ENCODE measurements around the gene LRP11.
A peak's percentile ranks its signal among the peaks of the same experiment; 100 is the strongest.
"Not testable (repeated sequence)": the region's sequence is repeated elsewhere in the genome, so short reads cannot be mapped to it uniquely, and the experiment has no call there.

The LRP11 gene

DNA sequence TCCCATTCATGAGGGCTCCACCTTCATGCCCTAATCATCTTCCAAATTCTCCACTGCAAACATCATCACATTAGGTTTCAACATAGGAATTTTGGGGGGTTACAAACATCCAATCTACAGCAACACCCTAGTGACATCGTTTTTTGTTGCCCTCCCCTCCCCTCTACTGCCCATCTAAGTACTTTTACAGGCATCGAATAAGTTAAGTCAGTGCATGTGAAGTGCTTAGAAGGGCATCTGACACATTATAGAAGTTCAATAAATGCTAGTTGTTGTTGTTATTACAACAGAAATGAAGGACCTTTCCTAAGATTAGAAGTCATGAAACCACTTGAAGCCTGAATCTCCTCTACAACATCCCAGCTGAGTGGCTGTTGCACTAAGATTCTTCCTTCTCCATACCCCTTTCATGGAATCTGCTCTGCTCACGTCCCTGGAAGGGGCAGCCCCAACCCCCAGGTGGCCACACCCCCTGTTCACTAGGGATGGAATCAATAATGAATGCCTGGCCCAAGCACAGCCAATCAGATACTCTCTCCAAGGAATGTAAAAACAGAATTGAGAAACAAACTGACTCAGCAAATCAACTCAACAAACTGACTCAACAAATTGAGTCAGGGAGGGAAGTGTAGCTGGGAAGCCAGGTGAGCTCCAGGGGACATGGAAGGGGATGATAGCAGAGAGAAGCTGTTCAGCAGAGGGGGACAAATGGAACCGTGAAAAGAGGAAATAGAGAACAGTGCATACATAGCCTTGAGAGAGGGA is 3.9 kb upstream of the LRP11 start:
- DNase-seq, result no peak

DNA sequence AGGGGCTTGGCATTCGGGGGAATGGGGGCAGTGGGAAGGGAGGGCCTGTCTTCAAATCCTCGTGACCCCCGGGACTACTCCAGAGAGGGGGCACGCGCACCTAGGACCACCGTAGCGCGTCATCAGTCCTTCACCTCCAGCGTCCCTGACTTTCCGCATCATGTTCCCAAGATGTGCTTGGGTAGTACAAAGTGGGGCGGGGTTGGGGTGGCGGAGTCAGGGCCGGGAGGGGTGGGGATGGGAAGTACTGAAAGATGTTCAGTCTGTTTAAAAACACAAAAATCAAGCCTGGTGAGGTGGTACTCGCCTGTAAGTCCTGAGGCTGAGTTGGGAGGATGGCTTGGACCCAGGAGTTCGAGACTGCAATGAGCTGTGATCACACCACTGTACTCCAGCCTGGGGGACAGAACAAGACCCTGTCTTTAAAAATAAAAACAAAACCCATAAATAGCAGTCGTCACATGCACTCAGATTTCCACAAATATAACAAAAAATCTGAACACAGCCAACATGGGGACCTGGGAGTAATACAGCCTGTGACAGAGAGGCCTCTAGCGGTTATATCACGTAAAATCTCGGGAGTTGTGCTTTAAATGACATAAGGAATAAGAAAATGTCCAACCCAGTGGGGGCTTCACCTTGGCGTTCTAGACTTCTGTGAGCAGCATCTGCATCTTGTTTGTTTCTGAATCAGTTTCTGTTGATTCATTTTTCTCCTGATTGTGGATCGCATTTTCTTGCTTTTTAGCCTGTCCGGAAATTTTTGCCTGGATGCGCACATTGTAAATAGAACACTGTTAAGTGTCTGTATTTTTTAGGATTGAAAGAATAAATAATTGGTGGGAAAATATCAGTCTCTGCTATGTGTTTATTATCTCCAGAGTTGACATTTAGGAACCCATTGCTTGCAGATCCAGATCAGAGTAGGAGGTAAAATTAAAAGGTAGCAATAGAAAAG is 698 bp upstream of the LRP11 start:
- DNase-seq, result peak; percentile 5

DNA sequence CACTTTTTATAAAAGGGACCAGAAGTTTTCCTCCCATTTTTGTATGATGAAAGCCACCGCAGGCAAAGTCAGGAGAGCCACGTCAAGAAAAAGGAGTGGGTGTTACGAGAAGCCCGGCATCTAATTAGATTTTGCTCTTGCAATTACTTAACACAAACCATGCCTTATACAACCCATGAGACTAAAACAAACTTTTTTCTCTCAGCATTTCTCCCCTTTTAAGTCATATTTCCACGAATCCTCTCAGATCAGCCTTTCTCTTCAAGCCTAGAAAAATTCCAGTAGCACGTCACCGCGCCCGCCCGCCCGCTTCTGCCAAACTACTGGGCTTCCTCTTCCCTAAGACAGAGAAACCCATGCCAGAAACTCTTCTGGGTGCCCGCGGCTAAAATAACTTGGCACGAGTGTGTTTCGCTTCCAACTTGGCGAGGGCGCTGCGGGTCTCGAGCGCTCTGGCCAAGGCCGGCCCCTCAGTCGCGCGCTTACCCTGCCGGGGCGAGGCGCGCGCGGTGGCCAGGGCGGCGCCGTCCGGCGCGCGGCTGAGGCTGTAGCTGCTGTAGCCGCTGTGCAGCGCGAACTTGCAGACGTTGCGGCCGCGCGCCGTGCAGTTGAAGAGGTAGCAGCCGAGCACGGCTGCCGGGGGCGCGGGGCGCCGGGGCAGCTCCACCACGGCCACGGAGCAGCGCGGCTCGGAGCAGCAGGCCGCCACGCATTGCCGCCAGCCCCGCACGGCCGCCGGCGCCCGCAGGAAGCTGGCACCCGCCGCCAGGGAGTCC is 1.0 kb downstream of the LRP11 start:
- DNase-seq, result peak; percentile 23

DNA sequence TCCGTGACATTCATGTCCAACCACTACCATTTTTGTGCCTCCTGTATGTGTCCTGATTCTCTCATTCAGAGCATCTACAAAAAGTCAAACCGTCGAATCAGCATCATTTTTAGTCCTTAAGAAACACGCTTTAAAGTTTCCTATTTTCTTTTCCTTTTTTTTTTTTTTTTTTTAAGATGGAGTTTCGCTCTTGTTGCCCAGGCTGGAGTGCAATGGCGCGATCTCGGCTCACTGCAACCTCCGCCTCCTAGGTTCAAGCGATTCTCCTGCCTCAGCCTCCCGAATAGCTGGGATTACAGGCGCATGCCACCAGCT is 1.8 kb downstream of the LRP11 start:
- not testable (repeated sequence) for DNase-seq

DNA sequence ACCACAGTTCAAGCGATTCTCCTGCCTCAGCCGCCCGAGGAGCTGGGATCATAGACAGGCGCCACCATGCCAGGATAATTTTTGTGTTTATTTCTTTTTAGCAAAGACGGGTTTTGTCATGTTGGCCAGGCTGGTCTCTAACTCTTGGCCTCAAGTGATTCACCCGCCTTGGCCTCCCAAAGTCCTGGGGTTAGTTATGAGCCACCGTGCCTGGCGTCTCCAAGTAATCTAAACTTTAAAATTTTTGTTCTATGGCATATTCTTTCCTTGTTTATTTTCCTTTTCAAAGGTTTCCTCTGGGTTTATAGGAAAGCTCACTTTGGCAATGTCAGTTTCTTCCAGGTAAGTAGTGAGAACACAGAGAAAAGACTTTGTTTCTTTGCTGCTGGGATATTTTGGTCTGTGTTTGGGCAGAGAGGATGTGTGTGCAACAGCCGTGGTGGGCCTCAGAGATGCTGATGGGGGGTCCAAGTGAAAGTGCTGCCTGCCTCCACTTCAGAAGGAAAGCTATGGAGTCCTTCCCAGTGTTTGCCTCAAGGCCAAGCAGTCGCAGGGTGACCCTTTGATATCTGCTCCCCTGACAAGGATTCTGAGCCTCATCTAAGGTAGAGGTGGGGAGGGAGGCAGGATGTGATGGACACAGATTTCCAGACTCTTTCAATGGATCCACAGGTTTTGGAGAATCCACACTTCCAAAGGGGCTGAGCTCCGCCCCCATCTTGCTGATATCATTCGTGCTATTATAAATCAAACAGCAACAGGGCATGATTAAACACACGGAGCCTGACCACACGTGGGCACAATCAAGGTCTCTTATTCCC is 2.3 kb downstream of the LRP11 start:
- no peak for DNase-seq

DNA sequence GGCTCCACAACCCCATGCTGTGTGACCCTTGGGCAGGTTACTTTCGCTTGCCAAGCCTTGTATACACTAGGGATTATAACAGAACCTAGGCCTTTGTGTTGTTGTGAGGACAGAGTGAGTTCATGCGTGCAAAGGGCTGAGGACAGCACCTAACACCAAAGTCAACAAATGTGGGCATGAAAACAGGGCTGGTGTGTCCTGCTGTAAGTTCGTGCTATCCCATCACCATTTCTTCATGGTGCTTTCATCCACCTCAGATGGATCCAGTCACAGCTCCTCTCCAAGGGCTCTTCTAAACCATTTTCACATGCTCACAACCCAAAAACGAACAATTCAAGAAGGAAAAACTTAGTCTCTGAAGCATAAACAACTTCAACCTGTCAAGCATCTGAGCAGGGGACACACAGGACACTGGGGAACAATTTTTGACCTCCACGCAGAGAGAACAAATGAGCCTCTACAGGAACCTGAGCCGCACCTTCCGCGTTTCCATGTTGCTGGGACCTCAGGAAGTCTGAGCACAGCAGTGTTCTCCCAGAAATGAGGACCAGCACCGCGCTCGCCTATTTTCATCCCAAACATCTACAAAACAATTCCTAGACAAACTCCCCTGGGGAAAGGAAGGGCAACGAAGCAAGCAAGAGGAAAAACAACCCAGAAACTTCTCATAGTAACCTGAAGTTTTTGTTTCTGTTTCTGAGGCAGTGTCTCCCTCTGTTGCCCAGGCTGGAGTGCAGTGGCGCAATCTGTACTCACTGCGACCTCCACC is 3.1 kb downstream of the LRP11 start:
- DNase-seq, result no peak

DNA sequence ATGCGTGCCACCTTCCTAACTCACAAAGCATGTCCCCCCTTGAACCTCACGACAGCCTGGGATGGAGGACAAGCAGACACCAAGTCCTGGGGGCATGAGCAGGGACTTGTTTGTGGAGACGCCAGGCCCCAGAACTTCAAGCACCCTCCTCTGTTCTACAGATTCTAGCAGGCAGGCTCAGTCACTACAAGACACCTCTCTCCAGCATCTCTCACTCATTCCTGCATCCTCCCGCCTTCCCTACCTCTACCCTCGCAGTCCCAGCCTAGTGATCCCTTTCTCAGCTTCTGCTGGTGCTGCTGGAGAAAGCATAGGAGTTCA is 3.7 kb downstream of the LRP11 start:
- DNase-seq, result no peak

DNA sequence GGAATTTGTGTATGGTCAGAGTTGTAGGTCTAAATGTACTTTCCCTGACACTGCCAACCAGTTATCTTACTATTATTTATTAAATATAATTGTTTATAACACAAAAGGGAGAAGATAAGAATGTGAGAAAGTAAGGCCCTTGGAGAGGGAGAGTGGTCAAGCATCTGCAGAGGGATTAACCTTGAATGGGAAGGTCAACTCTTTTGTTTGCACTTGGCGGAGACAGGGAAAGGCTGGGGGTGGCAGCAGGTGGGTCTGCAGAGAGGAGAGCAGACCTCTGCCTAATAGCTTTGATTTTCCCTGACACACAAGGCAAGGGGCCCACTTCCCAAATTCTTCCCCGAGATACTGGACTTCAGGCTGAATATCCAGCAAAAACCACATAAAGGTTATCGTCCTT is 4.2 kb downstream of the LRP11 start:
- no peak for DNase-seq

DNA sequence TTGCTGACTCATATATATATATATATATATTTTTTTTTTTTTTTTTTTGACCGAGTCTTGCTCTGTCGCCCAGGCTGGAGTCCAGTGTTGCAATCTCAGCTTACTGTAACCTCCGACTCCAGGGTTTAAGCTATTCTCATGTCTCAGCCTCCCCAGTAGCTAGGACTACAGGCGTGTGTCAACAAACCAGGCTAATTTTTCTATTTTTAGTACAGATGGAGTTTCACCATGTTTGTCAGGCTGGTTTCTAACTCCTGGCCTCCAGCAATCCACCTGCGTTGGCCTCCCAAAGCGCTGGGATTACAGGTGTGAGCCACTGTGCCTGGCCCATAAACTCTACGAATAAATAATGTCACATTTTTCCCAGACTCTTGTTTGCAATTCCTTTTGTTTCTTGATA is 4.8 kb downstream of the LRP11 start:
- no peak for DNase-seq

DNA sequence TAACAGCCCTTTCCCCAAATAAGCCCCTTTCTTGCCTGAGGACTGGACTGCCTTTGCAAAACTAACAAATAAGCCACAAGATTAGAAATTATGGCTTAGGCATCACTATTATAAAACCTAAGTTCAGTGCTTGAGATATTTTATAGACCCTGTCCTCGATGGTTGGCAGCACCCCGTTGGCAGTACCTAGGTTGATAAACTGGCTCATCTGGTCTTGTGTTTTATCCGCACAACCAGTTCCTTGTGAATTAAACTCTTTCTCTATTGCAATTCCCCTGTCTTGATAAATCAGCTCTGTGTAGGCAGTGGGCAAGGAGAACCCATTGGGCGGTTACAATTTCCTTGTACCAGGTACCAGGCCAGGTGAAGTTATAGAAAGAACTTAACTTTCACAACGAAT is 6.6 kb downstream of the LRP11 start:
- DNase-seq, result no peak

DNA sequence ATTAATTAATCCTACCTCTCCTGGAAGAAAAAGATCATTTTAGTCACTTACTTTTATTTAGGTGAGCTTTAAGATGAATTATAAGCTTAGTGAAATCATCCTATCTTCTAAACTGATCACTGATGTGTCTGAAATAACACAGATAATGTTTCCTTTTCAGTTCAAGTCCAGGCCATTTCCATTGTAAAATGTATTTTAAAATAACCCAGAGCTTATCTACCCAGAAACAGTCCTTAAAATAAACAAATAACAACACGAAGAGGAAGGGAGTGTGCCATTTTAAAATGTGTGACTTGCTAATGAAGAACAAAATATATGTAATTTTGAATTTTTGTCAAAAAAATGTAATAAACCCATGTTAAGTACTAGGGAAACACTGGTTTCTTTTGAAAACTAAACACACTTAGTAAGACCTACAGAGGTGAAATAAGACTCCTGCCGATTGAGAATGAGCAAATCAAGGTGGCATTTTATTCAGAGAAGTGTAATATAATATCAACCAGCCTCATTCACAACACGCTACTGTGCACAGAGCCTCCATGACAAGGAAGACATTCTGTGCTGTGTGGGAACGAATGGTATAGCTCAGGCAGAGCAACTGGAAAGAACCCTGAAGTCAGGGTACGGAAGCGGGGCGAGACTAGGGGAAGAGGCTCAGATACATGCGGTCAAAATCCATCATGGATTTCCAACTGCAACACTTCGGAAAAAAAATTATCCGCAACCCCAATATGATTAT is 7.7 kb downstream of the LRP11 start:
- no peak for DNase-seq

DNA sequence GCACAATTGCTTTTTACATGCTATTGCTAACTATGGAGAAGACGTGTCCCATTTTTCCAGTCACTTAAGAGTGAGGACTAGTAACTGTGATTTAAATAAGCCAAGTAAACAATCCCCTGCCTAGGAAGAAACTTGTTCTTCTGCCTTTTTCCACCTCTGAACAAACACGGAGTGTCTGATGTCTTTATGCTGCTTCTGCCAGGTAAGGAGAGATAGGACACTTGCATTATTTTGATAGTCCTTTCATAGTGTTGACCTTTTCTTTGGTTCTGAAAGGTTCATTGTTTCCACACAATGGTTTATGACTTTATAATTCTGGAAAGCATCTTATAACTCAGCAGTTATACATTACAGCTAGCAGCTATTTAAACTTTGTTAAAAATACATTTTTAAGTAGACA is 8.4 kb downstream of the LRP11 start:
- DNase-seq, result no peak

DNA sequence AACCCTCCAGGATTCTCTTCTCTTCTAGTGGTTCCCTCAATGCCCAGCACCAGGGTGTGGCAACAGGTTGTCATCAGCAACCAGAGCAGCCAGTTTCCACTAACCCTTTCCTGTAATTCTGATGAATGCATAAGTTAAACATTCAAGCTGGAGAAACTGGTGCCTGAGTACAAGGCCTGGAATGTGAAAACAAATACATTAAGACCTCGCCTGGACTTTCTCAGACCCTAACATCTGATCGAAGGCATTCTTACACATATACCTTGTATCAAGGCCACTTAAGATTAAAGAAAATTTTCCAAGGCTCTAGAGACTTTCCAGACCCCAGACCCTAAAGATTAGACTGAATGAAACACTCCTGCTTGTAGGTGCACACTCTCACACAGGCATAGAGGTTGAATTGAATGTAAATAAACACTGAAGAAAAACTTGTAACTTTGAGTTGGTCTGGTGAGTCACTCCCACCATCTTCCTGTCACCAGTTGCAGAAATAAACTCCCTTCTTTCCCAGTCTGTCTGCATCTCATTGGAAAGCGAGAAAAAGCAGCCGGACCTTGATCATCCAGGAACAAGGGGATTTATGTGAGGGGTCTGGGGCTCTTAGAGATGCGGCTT is 9.0 kb downstream of the LRP11 start:
- DNase-seq, result no peak

DNA sequence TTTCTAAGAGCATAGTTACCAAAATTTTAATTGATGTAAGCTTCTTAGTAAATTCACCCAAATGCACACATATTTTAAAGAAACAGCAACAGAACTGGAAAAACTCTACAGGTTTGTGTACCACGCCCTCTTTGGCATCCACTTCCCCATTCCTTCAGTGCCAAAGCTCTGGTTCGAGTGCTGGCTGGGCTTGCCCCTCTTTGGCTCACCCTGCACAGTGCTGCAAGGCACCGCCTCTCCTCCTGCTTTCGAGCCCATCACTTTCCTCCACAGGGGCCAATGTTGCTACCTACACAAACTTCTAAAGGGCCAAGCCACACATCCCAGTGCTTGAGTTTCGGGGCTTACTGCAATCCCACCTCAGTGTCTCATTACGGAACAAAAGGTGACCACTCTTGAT is 9.6 kb downstream of the LRP11 start:
- DNase-seq, result no peak

DNA sequence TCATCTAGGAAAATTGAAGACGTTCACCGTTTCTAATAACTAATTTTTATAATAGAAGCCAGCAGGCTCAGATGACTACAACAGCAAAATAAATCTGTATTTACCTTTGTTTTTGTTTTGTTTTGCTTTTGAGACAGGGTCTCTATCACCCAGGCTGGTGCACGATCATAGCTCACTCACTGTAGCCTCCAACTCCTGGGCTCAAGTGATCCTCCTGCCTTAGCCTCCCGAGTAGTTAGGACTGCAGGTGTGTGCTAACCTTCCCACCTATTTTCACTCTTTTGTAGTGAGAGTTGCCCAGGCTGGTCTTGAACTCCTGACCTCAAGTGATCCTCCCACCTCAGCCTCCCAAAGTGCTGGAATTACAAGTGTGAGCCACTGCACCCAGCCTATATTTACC is 10.1 kb downstream of the LRP11 start:
- not testable (repeated sequence) for DNase-seq

DNA sequence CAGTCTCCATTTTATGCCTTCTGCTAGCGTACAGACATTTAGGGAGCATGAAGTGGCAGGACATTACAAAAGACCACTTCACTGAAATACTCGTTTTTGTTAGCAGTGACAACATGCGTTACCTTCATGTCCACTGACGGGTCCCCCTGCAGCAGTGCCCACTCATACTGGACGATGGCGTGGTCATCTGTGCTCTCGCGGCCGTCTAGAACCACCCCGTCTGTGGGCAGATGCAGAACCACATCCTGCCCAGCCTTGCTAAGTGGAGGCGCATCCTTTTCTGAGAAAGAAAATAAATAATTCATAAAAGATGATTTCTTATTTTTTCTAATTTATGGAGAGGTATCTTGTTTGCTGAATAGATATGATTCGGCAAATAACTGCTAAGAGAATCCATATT is 11.3 kb downstream of the LRP11 start:
- no peak for DNase-seq

DNA sequence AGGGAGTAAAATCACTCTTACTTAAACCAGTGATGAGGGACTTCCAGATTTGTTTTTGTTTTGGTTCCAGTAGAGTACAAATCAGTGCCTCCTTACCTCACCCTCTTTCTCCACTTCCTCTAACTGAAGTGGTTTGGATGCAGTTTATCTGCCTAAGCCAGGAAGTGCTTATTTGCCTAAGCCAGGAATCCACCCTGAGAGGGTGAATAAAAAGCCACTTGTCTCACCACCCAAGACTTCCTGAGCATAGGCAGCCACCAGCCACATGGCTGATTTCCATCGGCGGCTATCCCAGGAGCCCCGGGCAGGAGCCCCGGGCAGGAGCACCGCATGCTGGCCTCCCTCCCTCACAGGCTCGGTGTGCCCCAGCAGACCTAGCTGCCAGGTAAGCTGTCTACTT is 12.0 kb downstream of the LRP11 start:
- no peak for DNase-seq

DNA sequence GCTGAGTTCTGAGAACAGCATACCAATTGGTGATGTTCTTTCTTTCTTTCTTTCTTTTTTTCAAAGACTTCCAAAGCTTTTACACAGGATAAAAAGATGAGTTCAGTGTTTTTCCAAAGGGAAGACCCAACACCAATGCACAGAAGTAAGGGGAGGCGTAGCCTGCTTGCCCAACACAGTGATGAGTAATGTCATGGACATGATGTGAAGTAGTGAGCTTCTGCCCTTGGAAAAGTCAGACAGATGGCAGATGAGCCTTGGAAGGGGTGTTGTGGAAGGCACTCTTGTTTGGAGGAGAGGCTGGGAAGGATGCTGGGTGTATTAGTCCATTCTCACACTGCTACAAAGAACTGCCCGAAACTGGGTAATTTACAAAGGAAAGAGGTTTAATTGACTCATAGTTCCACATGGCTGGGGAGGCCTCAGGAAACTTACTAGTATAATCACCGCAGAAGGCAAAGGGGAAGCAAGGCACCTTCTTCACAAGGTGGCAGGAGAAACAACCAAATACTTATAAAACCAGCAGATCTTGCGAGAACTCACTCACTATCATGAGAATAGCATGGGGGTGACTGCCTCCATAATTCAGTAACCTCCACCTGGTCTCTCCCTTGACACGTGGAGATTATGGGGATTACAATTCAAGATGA is 12.6 kb downstream of the LRP11 start:
- DNase-seq, result no peak

DNA sequence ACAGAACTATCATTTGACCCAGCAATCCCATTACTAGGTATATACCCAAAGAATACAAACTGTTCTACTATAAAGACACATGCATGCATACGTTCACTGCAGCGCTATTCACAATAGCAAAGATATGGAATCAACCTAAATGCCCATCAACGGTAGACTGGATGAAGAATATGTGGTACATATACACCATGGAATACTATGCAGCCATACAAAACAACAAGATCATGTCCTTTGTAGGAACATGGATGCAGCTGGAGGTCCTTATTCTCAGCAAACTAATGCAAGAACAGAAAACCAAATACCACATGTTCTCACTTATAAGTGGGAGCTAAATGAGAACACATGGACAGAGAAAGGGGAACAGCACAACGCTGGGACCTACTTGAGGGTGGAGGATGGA is 15.8 kb downstream of the LRP11 start:
- DNase-seq, result not testable (repeated sequence)

DNA sequence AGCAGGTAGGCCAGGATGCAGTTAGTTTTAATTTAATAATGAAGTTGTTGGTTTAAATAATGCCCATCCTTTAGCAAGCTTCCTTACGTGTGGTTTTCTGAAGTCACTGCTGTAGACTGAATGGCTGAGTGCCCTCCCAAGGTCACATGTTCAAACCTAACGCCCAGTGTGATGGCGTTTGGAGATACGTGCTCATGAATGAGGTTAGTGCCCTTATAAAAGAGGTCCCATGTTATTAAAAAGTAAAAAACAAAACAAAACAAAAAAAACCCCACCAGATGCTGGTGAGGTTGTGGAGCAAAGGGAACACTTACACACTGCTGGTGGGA is 16.3 kb downstream of the LRP11 start:
- DNase-seq, result no peak
